ENCODE data around the gene DYRK1B. TPM values are rescaled to one million over a fixed set of nuclear protein-coding genes. Genes with fewer than 3 reads are reported as not detected.

Gene DYRK1B
- total and polyA plus RNA-seq, 2 experiments from 2014 or later = 6.5 to 8.6 TPM

DNA sequence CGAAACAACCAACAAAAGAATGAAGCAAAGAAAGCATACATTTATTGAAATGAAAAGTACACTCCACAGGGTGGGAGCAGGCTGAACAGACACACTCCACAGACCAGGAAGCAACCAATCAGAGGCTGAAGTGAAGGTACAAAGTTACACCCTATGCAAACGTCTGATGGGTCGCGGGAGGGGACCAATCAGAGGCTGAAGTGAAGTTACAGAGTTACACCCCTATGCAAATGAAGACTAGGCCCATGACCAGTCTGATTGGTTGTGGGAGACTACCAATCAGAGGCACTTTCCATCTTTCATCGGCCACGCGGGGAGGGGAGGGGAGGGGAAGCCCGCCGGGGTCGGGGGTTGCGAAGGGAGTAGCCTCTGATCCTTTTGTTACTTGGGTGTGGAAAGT lies 24.6 kb upstream of the DYRK1B start (continued):
- TF ChIP-seq, protein P1, sequence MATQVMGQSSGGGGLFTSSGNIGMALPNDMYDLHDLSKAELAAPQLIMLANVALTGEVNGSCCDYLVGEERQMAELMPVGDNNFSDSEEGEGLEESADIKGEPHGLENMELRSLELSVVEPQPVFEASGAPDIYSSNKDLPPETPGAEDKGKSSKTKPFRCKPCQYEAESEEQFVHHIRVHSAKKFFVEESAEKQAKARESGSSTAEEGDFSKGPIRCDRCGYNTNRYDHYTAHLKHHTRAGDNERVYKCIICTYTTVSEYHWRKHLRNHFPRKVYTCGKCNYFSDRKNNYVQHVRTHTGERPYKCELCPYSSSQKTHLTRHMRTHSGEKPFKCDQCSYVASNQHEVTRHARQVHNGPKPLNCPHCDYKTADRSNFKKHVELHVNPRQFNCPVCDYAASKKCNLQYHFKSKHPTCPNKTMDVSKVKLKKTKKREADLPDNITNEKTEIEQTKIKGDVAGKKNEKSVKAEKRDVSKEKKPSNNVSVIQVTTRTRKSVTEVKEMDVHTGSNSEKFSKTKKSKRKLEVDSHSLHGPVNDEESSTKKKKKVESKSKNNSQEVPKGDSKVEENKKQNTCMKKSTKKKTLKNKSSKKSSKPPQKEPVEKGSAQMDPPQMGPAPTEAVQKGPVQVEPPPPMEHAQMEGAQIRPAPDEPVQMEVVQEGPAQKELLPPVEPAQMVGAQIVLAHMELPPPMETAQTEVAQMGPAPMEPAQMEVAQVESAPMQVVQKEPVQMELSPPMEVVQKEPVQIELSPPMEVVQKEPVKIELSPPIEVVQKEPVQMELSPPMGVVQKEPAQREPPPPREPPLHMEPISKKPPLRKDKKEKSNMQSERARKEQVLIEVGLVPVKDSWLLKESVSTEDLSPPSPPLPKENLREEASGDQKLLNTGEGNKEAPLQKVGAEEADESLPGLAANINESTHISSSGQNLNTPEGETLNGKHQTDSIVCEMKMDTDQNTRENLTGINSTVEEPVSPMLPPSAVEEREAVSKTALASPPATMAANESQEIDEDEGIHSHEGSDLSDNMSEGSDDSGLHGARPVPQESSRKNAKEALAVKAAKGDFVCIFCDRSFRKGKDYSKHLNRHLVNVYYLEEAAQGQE (IDR thresholded peaks at IDR 0.05; ENCODE audit: unreplicated experiment) = no peak
- TF ChIP-seq ZNF114 (CRISPR knock-in tag; IDR thresholded peaks at IDR 0.05) (no peak), POLR2AphosphoS5 (IDR thresholded peaks at IDR 0.05; ENCODE audit: low read depth) (no peak), NANOG (IDR thresholded peaks at IDR 0.05; ENCODE audit: borderline replicate concordance) (no peak), JUNB (IDR thresholded peaks at IDR 0.05; ENCODE audit: unreplicated experiment) (no peak), EZH2phosphoT487 (IDR thresholded peaks at IDR 0.05; ENCODE audit: unreplicated experiment) (no peak), STAT1 (IDR thresholded peaks at IDR 0.05; ENCODE audit: unreplicated experiment) (no peak), EZH2 (IDR thresholded peaks at IDR 0.05; ENCODE audit: low read depth, unreplicated experiment) (no peak)
- TF ChIP-seq, protein P2, sequence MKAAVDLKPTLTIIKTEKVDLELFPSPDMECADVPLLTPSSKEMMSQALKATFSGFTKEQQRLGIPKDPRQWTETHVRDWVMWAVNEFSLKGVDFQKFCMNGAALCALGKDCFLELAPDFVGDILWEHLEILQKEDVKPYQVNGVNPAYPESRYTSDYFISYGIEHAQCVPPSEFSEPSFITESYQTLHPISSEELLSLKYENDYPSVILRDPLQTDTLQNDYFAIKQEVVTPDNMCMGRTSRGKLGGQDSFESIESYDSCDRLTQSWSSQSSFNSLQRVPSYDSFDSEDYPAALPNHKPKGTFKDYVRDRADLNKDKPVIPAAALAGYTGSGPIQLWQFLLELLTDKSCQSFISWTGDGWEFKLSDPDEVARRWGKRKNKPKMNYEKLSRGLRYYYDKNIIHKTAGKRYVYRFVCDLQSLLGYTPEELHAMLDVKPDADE (IDR thresholded peaks at IDR 0.05) = no peak

DNA sequence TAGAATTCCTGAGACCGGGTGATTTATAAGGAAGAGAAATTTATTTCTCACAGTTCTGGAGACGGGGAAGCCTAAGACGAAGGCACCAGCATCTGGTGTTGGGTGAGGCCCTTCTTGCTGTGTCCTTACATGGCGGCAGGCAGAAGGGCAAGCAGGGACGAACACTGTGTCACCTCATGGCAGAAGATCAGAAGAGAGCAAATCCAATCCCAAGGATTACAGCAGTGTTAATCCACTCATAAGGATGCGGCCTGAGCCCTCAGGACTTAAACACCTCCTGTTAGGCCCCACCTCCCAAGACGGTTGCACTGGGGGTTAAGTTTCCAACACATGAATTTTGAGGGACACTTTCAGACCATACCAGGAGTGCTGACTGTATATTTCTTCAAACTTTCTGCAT lies 18.9 kb upstream of the DYRK1B start:
- Mint-ChIP-seq H3K4me3 (no peak overlapping the region), H3K4me1 (no peaks in the 10 kb centered on the region), H3K27me3 (ENCODE audit: insufficient read depth, low read depth, poor library complexity) (no peaks in the 10 kb centered on the region), H3K36me3 (ENCODE audit: low read depth) (no peaks in the 10 kb centered on the region), H3K9me3 (peaks cover 1% of the 10 kb centered on the region; the same call in 1 of the 3 replicates), H3K27ac (no peak overlapping the region)
- H3F3A ChIP-seq (replicated peaks; ENCODE audit: low read depth) = no peaks in the 10 kb centered on the region
- H3K36me3 ChIP-seq (ENCODE audit: insufficient read depth) = no peaks in the 10 kb centered on the region
- no peaks in the 10 kb centered on the region for H4K20me1 ChIP-seq (replicated peaks; ENCODE audit: insufficient read depth)
- H3K4me1 ChIP-seq (ENCODE audit: insufficient read depth) = no peaks in the 10 kb centered on the region
- no peak overlapping the region for H2AFZ ChIP-seq
- no peaks in the 10 kb centered on the region for H3K79me2 ChIP-seq (replicated peaks; ENCODE audit: insufficient read depth)
- TF ChIP-seq, protein P1 (IDR thresholded peaks at IDR 0.05; ENCODE audit: unreplicated experiment) = no peak
- TF ChIP-seq STAT1 (IDR thresholded peaks at IDR 0.05; ENCODE audit: unreplicated experiment) (no peak), EZH2 (IDR thresholded peaks at IDR 0.05; ENCODE audit: low read depth, unreplicated experiment) (no peak), ZNF114 (CRISPR knock-in tag; IDR thresholded peaks at IDR 0.05) (no peak), ZNF331 (CRISPR knock-in tag; IDR thresholded peaks at IDR 0.05; ENCODE audit: low read depth) (no peak), CREB1 (CRISPR knock-in tag; IDR thresholded peaks at IDR 0.05; ENCODE audit: low read depth) (no peak)
- no peak for ATAC-seq
- no peaks in the 10 kb centered on the region for H3K27me3 ChIP-seq (ENCODE audit: insufficient read depth)
- no peaks in the 10 kb centered on the region for H3K9me2 ChIP-seq (ENCODE audit: insufficient read depth)
- H3K4me2 ChIP-seq = no peak overlapping the region
- DNase-seq (ENCODE audit: low spot score) = no peak
- no peak overlapping the region for H3K4me3 ChIP-seq
- no peak overlapping the region for H3K27ac ChIP-seq (ENCODE audit: low read depth)

Data from GM23338 (cell line).